IPS-18c (cell line): ENCODE results near the gene PKN1.
"Not testable (repeated sequence)": the region's sequence is repeated elsewhere in the genome, so short reads cannot be mapped to it uniquely, and the experiment has no call there.

Experiments
- H3K4me3 ChIP-seq: 2 replicates; pipeline ENCODE4 v1.7.0; 2013; ENCODE audit warnings: low read depth, mild to moderate bottlenecking, low read length, moderate library complexity; ENCODE audit not compliant: insufficient read depth
- H3K9me3 ChIP-seq: one replicate; pipeline ENCODE4 v1.6.1; 2013; ENCODE audit warnings: mild to moderate bottlenecking, low read length, moderate library complexity; ENCODE audit not compliant: control insufficient read depth, insufficient read depth

PKN1 gene

DNA sequence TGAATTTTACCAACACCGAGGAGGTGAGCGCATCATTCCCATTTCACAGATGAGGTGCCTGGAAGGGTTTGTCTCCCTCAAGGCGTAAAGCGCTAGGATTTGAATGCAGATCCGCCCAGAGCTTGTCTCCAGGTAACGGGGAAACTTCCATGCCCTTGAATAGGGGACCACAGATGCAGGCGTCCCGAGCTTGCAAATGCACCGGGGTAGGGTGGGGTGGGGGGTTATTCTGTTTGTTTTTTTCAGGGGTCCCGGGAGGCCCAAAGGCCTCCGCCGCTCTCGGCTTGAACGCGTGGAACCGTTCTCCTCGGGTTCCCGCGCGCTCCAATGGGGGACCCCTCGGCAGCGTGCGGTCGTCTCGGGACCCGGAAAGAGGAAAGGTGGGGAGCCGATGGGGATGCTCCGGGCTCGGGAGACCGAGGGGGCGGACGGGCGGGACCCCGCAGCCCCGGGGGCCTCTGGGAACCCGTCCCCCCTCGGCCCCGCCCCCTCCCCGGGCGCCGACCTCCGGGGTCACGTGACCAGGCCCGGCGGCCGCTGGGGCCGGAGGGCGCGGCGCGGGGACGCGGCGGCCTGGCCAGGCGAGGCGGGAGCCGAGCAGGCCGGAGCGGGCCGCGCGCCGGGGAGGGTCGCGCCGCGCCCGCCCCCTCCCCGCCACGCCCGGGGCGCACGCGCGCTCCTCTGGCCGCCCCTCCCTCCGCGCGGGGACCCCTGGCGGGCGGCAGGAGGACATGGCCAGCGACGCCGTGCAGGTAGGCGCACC is at the start of gene PKN1:
Gene PKN1, plus strand, starts transcription at position 516 of the 763 bp plus-strand sequence. Its CDS starts 216 bp downstream, at position 732.
- Histone ChIP-seq H3K9me3 (no peaks in the 10 kb centered on the region), H3K4me3 (peak within 1 kb of the TSS; percentile 67)

DNA sequence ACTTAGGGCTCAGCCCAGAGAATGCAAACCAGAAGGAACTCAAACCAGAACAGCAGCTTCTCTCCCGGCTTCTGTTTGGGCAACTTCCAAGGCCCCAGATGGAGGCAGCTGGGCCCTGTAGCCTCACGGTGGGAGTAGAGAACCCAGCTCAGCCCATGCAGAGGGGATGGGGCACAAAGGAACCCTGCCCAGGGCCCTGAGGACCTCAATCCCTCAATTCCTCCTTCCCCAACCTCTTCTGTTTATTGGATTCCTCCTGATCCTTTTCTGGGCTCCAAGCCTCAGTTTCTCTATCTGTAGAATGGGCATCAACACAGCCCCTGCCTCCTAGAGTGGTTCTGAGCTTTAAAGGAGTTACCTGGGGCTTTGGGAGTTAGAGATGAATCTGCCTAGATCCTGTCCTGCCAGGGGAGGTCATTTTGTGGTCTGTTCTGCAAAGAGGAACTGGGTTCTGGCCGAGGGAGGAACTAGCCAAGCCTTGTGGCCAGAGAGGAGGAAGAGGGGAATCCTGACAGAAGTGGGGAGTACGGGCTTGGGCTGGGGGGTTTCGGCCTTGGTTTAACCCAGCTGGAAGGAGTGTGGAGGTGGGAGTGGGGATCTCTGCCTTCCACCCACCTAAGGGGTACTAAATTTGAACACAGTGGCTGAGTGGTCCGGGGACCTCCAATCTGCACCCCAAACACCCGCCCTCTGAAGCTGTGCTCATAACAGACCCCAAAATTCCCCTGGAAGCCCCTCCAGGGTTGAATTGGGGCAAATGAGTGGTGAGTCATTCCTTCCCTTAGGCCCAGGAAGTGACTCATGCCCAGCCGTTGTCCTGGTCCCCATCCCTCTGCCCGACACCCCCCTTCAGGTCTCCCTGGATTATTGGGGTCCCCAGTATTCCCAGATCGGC is 49.2 kb upstream of the PKN1 start:
- Histone ChIP-seq H3K4me3 (no peak overlapping the region), H3K9me3 (no peaks in the 10 kb centered on the region)

DNA sequence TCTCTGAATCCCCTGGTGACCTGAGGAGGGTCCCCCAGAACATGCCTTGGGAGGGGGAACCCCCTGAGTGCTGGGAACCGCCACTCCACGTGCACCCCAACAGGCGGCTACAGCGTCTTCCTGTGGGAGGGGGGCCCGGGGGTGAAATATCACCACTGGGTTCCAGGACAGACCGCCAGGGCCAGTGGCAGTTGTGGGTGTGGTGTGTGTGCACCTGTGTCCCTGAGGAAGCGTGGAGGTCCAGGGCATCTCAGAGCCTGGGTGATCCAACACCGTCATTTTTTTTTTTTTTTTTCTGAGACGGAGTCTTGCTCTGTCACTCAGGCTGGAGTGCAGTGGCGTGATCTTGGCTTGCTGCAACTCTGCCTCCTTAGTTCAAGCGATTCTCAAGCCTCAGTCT is 47.6 kb upstream of the PKN1 start:
- Histone ChIP-seq H3K9me3 (no peaks in the 10 kb centered on the region), H3K4me3 (no peak overlapping the region)

DNA sequence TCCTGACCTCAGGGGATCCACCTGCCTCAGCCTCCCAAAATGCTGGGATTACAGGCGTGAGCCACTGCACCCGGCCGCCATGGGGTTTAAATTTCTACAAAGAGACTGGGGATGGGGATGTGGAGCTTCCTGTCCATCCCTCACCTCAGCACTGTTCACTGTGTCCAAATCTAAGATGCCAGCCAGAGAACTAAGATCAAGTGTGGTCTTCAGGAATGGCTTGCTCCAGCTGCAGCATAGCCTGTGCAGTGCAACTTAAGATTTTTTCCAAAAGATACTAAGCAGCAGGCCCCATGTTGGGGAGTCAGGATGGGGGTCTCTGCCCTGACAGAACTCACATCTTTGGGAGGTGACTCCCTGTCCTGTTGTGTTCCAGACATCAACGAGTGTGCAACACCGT is 42.6 kb upstream of the PKN1 start:
- Histone ChIP-seq H3K9me3 (no peaks in the 10 kb centered on the region), H3K4me3 (no peak overlapping the region)

DNA sequence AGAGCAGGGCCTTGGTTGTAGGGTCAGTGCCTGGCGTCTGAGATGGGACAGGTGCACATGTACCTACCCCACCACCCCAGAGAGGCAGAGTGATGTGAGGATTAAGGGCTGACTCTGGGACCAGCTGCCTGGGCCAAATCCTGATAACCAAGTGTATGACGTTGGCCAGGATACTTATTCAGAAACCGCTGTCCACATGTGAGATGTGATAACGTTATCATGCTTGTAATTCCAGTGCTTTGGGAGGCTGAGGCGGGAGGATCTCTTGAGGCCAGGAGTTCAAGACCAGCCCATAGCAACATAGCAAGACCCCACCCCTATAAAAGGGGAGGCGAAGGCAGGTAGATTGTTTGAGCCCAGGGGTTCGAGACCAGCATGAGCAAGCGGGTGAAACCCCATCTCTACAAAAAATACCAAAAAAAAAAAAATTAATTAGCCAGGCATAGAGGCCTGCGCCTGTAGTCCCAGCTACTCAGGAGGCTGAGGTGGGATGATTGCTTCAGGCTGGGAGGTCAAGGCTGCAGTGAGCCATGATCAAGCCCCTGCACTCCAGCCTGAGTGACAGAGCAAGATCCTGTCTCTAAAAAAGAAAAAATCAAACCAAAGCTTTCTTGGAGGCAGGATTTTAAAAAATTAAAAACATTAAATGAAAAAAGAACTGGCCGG is 41.8 kb upstream of the PKN1 start:
- Histone ChIP-seq H3K9me3 (no peaks in the 10 kb centered on the region), H3K4me3 (no peak overlapping the region)

DNA sequence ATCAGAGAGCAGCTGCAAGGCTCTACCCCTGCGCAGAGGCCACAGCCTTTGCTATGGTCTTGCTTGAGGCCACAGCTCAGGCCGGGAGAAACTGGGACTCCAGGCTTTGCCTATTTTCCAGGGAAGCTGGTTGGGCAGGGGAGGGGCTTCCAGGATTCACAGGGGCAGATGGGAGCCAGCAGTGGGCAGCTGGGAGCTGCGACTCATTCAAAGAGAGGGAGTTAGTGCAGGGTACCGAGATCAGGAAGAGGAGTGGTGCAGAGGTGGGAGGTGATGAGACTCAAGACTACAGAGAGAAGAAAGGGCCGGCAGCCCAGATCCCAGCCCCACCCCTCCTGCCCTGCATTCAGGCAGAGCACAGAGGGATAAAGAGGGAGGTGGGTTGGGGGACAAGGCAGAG is 39.8 kb upstream of the PKN1 start:
- H3K4me3 ChIP-seq = no peak overlapping the region
- H3K9me3 ChIP-seq = no peaks in the 10 kb centered on the region

DNA sequence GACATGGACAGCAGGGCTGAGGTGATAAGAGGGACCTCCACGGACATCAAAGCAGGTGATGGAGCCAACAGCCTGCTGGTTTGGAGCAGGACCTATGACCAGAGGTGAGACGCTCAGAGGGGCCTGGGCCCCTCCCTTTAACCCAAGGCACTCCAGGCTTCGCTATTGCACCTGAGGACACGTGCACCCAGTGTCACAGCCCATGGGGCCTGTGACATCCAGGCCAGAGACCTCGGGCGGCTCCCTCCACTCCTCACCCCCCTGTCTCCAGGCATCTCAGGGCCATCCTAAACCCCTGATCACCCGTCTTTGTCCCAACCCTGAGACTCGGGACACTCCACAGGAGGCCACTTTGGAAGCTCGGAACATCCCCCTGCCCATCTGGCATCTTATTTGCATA is 38.9 kb upstream of the PKN1 start:
- Histone ChIP-seq H3K4me3 (no peak overlapping the region), H3K9me3 (no peaks in the 10 kb centered on the region)

DNA sequence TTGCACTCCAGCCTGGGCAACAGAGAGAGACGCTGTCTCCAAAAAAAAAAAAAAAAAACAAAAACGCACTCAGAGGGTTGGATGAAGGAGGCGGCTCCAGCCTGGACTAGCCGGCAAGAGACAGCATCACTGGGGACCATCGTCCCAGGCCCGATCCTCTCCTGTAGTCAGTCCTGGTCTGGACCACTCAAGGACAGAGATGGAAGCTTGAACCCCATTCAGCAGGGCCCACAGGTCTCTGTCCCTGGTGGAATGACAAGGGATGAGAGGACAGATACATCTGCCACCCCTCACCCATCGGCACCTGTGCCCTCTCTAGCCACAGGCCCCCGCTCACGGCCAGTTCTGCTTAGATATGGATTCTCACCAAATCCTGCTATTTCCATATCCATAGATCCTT is 37.8 kb upstream of the PKN1 start:
- no peak overlapping the region for H3K4me3 ChIP-seq
- H3K9me3 ChIP-seq = no peaks in the 10 kb centered on the region

DNA sequence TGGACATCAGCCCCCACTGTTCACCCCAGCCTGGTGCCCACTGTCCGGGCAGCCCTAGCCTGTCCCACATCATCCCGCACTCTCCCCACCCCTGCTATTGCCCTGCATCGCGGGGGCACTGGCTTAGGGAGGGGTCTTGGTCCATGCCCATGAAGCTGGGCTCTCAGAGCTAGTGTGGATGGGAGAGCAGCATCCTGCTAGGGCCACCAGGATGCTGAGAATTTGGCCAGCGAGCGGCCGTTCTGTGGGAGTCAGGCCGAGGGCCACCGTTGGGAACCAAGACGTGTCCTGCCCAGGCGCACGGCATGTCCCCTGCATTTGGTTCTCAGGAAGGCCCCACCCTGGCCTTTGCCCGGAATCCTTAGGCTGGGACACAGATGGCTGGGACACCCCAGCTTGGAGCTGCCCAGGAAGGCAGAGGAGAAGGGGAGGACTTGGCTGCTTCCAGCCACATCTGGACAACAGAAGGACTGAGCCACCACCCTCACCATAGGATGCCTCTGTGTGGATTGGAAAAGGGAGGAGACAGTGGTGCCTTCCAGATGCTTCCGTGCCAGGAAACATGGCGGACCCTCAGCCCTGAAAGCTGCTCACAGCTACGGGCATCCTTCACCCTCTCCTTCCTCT is 37.3 kb upstream of the PKN1 start:
- H3K4me3 ChIP-seq = no peak overlapping the region
- H3K9me3 ChIP-seq = no peaks in the 10 kb centered on the region

DNA sequence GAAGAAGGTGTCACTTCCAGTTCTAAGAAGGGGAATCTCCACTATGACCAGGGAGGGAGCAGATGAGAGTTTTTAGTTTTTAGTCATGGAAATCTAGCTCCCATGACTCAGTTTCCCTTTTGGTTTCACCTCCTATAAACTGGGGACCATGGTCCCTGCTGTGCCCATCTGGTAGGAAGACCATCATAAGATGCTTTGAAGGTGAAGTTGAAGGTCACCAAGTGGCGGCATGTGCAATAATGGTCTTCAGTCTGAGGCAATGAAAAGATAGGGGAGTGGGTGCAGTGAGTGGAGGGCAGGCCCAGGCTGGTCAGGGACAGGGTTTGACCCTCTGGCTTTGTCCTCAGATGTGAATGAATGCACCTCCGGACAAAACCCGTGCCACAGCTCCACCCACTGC is 36.4 kb upstream of the PKN1 start:
- not testable (repeated sequence) for H3K4me3 ChIP-seq, H3K9me3 ChIP-seq

DNA sequence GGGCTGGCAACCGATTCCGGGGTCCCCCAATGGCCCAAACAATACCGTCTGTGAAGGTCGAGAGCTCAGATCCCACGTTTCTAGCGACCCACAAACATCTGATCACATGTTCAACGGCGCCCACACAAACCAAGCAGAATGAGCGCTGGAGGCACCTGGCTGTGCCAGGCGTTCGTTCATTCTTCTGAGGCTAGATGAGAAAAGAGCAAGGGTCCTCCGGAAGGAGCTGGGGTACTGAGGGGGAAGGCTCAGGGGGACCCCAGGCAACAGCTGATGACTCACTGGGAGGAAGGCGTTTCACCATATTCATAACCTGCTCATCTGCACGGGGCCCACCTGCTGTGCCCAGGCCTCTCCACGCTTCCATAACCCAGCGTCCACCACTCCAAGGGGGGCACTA is 35.9 kb upstream of the PKN1 start:
- not testable (repeated sequence) for H3K9me3 ChIP-seq, H3K4me3 ChIP-seq

DNA sequence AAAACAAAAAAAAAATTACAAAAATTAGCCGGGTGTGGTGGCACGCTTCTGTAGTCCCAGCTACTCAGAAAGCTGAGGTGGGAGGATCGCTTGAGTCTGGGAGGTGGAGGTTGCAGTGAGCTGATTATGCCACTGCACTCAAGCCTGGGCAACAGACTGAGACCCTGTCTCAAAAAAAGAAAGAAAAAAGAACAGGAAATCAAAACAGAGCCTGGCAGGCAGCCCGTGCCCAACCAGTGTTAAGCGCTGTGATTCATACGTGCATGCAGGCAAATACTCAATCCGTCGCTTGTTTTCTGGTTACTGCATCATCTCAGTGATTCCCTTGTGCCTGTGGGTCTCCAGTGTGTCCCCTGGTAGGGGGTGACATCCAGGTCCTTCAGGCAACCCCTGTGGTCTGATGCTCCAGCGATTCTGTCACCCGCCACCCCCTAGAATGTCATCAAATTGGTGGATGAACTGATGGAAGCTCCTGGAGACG is 32.1 kb upstream of the PKN1 start:
- Histone ChIP-seq H3K9me3 (no peaks in the 10 kb centered on the region), H3K4me3 (no peak overlapping the region)

DNA sequence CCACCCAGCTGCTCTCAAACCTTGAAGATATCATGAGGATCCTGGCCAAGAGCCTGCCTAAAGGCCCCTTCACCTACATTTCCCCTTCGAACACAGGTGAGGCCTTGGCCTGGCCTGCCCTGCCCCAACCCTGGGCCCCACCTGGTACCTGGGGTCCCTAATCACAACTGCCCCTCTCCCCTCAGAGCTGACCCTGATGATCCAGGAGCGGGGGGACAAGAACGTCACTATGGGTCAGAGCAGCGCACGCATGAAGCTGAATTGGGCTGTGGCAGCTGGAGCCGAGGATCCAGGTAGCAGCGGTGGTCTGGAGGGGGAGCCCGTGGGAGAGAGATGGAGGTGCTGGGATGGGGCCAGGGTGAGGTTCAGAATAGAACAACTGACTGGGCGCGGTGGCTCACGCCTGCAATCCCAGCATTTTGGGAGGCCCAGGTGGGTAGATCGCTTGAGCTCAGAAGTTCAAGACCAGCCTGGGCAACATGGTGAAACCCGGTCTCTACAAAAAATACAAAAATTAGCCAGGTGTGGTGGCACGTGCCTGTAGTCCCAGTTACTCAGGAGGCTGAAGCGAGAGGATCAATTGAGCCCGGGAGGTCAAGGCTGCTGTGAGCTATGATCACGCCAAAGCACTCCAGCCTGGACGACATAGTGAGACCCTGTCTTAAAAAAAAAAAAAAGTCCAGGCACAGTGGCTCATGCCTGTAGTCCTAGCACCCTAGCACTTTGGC is 31.5 kb upstream of the PKN1 start:
- Histone ChIP-seq H3K9me3 (no peaks in the 10 kb centered on the region), H3K4me3 (no peak overlapping the region)

DNA sequence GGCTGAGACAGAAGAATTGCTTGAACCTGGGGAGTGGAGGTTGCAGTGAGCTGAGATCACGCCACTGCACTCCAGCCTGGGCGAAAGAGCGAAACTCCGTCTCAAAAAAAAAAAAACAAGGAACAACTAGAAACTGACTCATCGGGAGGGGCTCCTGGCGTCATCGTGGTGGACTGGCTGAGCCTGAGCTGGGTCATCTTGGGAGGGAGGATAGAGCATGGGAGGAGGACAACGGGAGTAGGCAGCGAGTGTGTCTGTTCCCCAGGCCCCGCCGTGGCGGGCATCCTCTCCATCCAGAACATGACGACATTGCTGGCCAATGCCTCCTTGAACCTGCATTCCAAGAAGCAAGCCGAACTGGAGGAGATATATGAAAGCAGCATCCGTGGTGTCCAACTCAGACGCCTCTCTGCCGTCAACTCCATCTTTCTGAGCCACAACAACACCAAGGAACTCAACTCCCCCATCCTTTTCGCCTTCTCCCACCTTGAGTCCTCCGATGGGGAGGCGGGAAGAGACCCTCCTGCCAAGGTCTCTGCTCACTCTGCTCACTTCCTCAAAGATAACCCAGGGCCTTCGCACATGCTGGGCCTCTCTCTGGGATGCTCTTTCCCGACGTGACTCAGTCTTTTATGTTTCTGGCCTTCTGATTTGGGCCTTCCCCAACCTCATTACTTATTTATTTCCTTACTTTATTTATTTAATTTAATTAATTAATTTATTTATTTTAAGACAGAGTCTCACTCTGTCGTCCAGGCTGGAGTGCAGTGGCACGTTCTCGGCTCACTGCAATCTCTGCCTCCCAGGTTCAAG is 30.6 kb upstream of the PKN1 start:
- H3K4me3 ChIP-seq = no peak overlapping the region

DNA sequence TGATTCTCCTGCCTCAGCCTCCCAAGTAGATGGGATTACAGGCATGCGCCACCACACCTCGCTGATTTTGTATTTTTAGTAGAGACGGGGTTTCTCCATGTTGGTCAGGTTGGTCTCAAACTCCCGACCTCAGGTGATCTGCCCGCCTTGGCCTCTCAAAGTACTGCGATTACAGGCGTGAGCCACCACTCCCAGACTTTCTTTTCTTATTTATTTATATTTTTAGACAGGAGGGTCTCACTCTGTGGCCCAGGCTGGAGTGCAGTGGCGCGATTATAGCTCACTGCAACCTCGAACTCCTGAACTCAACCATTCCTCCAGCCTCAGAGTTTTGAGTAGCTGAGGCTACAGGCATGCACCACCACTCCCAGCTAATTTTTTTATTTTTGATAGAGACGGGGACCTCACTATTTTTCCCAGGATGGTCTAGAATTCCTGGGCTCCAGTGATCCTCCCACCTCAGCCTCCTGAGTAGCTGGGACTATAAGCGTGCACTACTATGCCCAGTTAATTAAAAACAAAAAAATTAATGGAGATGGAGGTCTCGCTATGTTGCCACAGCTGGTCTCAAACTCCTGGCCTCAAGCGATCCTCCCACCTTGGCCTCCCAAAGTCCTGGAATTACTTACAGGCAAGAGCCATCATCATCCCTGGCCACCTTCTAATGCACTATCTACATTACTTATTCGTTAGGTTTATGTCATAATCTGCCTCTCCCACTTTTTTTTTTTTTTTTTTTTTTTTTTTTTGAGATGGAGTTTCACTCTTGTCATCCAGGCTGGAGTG is 29.8 kb upstream of the PKN1 start:
- H3K4me3 ChIP-seq, H3K9me3 ChIP-seq: not testable (repeated sequence)

More for the DNA sequence above, 30.6 kb upstream of the PKN1 start:
- H3K9me3 ChIP-seq = no peaks in the 10 kb centered on the region
